GM10847 (cell line): ENCODE measurements around the gene TRO.

ENCODE experiments used
- POLR2A ChIP-seq: IDR thresholded peaks from 2 replicates; pipeline ENCODE4 v1.6.1; 2011; ENCODE audit not compliant: insufficient read length; ENCODE audit errors: extremely low read depth

Gene TRO, protein sequence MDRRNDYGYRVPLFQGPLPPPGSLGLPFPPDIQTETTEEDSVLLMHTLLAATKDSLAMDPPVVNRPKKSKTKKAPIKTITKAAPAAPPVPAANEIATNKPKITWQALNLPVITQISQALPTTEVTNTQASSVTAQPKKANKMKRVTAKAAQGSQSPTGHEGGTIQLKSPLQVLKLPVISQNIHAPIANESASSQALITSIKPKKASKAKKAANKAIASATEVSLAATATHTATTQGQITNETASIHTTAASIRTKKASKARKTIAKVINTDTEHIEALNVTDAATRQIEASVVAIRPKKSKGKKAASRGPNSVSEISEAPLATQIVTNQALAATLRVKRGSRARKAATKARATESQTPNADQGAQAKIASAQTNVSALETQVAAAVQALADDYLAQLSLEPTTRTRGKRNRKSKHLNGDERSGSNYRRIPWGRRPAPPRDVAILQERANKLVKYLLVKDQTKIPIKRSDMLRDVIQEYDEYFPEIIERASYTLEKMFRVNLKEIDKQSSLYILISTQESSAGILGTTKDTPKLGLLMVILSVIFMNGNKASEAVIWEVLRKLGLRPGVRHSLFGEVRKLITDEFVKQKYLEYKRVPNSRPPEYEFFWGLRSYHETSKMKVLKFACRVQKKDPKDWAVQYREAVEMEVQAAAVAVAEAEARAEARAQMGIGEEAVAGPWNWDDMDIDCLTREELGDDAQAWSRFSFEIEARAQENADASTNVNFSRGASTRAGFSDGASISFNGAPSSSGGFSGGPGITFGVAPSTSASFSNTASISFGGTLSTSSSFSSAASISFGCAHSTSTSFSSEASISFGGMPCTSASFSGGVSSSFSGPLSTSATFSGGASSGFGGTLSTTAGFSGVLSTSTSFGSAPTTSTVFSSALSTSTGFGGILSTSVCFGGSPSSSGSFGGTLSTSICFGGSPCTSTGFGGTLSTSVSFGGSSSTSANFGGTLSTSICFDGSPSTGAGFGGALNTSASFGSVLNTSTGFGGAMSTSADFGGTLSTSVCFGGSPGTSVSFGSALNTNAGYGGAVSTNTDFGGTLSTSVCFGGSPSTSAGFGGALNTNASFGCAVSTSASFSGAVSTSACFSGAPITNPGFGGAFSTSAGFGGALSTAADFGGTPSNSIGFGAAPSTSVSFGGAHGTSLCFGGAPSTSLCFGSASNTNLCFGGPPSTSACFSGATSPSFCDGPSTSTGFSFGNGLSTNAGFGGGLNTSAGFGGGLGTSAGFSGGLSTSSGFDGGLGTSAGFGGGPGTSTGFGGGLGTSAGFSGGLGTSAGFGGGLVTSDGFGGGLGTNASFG (N-terminal part only)

DNA sequence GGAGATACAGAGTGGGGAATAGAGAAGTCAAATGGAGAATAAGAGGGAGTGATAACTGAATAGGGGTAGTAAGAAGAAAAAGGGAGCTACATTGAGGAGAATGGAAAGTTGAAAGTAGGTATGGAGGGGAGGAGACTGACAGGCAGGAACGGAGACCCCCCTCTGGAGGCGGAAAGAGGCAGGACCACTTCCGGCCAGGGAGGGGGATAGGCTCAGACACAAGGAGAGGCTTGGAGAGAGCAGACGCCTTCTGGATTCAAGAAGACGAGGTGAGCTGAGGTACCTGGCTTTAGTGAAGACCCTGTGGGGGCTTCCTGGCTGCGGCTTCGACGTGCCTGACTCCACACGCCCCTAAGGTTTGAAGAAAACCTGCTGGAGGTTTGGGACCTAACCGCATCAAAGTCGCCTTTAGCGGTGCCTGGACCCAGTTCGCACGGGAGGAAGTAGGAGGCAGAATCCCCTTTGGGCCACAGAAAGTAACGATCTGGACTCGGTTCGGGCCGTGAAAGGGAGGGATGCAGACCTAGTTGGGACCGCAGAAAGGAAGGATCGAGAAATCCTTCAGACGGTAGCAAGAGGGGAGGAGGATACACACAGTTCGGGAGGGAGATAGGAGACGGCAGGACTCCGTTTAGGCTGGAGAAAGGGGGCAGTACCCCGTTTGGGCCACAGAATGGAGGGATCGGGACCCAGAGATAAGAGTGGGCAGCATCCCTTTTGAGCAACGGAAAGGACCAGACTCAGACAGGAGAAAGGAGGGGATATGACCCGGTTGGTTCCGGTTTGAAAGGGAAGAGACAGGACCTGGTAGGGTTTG is at the start of gene TRO:
TRO (plus strand) TSS at position 215 of the 817 bp plus-strand sequence. CDS start 1,423 bp downstream, outside the sequence.
- no peak for TF ChIP-seq POLR2A

DNA sequence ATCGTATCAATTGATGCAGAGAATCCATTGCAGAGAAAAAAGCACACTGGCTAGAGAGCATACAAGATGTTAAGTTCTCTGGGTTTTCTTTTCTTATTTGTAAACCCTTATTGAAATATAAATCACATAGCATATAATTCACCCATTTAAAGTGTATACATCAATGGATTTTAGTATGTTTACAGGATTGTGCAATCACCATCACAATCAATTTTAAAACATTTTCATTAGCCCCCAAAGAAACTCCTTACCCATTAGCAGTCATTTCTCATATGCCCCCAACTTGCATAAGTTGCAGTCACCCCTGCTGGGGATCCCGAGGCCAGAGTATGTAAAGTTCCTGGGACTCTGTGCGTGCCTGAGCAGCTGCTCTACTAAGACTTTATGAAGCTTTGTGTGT is 34.9 kb upstream of the TRO start:
- no peak for TF ChIP-seq POLR2A

DNA sequence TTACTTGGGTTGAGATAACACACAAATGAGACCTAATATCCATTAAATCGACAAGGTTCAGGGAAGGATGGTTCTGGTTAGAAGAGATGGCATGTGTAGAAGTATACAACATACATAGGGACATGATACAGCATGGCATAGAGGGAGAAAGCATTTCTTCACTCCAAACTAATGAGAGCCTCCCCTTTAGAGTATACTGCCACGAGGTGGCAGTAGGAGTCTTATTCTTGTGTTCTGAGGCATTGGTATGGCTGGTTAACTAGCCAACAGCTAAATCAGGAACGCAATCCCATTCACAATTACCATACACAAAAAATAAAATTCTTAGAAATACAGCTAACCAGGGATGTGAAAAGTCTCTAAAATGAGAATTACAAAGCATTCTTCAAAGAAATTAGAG is 29.1 kb upstream of the TRO start:
- no peak for TF ChIP-seq POLR2A

DNA sequence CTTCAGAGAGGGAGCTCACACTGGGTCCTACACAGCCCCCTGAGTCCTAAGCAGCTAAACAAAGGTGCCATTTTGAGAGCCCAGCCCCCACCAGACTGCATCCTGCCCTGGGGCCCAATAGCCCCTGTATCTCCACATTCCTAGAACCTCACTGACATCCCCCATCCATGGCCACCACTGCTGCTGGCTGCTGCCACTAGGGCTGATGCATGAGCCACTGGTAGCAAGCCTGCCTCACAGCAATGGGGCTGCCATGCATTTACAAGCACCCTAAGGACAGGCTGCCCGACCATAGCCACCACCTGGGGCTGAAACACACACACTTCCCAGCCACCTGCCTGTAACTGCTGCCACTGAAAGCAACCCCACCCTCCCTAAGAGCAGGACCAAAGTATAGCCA is 26.5 kb upstream of the TRO start:
- TF ChIP-seq POLR2A = no peak

DNA sequence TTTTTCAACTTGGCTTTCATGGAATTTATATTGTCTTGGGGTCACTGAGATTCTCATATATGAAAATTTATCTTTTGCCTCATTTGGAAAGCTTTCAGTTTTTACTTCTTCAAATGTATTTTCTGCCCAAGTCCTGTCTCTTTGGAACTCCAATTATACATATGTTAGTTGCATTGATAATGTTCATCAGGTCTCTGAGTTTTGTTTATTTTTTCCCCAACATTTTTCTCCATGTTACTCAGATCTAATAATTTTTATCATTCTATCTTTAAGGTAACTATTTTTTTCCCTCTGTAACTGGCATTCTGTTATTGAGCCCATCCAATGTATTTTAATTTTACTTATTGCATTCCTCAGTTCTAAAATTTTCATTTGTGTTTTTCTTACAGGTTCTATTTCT is 10.7 kb upstream of the TRO start:
- no peak for TF ChIP-seq POLR2A

DNA sequence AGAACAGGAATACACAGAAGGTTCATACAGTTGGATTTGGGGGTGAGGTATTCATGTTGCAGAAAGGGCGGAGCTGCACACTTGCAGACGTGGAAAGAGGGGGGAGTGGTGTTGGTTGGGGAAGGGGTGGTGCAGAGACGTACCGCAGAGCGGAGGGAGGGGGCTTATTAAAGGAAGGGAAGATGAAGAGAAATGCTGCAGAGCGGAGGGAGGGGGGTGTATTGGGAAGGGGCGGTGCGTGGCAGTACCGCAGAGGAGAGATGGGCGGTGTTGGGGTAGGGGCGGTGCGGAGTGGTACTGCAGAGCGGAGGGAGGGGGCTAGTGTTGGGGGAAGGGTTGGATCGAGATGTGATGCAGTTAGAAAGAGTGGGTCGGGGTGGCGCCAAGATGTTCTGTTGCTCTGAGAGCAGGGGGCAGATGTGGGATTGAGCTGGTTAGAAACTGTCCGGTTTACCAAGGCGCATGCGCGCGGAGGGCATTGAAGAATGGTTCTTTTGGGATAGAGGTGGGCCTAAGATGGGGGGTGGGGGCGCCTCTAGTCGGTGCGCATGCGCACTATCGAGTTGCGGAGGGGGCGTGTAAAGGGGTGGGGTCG is 900 bp downstream of the TRO start:
- TF ChIP-seq POLR2A = no peak

DNA sequence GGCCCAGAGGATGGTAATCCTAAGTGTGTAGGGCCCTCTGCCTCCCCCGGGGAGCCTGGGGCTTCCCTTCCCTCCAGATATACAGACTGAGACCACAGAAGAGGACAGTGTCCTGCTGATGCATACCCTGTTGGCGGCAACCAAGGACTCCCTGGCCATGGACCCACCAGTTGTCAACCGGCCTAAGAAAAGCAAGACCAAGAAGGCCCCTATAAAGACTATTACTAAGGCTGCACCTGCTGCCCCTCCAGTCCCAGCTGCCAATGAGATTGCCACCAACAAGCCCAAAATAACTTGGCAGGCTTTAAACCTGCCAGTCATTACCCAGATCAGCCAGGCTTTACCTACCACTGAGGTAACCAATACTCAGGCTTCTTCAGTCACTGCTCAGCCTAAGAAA is 1.9 kb downstream of the TRO start:
- no peak for TF ChIP-seq POLR2A

DNA sequence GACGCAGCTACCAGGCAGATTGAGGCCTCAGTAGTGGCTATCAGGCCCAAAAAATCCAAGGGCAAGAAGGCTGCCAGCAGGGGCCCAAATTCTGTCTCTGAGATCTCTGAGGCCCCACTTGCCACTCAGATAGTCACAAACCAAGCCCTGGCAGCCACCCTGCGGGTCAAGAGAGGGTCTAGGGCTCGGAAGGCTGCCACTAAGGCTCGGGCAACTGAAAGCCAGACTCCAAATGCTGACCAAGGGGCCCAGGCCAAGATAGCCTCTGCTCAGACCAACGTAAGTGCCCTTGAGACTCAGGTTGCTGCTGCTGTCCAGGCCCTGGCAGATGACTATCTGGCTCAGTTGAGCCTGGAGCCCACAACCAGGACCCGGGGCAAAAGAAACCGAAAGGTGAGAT is 2.8 kb downstream of the TRO start:
- TF ChIP-seq POLR2A = no peak

DNA sequence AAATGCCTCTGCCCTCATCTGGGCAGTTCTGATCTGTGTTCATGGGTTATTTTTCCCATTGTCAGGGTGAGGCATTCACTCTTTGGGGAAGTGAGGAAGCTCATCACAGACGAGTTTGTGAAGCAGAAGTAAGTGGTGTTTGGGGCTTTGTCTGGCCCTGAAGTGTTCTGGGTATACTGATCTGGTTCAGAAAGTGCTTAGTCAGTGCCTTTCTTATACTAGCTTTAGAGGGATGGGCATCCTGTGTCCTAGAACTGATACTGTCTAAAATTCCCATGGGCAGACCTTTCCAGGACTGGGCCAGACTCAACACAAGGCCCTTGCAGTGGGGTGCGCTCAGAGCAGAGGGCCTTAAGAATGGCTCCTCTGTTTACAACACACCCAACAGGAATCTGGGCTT is 6.4 kb downstream of the TRO start:
- no peak for TF ChIP-seq POLR2A

DNA sequence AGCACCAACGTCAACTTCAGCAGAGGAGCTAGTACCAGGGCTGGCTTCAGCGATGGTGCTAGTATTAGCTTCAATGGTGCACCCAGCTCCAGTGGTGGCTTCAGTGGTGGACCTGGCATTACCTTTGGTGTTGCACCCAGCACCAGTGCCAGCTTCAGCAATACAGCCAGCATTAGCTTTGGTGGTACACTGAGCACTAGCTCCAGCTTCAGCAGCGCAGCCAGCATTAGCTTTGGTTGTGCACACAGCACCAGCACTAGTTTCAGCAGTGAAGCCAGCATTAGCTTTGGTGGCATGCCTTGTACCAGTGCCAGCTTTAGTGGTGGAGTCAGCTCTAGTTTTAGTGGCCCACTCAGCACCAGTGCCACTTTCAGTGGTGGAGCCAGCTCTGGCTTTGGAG is 8.3 kb downstream of the TRO start:
- no peak for TF ChIP-seq POLR2A

DNA sequence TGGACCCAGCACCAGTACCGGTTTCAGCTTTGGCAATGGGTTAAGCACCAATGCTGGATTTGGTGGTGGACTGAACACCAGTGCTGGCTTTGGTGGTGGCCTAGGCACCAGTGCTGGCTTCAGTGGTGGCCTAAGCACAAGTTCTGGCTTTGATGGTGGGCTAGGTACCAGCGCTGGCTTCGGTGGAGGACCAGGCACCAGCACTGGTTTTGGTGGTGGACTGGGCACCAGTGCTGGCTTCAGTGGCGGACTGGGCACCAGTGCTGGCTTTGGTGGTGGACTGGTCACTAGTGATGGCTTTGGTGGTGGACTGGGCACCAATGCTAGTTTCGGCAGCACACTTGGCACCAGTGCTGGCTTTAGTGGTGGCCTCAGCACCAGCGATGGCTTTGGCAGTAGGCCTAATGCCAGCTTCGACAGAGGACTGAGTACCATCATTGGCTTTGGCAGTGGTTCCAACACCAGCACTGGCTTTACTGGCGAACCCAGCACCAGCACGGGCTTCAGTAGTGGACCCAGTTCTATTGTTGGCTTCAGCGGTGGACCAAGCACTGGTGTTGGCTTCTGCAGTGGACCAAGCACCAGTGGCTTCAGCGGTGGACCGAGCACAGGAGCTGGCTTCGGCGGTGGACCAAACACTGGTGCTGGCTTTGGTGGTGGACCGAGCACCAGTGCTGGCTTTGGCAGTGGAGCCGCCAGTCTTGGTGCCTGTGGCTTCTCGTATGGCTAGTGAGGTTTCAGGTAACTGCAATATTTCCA is 9.8 kb downstream of the TRO start:
- no peak for TF ChIP-seq POLR2A

DNA sequence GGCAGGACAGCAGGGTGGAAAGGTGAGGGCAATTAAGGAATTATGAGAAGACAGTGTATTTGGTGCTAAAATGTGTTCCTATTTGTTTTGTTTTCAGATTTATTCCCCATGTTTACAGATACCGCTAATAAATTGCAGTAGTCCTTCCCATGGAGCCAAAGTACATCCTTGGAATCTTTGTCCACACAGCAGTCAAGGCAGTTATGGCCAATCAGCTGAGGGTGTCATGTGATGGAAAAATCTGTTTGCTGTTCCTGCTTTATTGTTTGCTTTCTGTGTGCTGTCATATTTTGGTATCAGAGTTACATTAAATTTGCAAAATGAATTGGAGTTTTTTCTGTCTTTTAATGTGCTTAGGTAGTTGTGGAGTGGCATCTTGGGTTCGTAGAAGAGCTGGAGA is 10.5 kb downstream of the TRO start:
- no peak for TF ChIP-seq POLR2A

DNA sequence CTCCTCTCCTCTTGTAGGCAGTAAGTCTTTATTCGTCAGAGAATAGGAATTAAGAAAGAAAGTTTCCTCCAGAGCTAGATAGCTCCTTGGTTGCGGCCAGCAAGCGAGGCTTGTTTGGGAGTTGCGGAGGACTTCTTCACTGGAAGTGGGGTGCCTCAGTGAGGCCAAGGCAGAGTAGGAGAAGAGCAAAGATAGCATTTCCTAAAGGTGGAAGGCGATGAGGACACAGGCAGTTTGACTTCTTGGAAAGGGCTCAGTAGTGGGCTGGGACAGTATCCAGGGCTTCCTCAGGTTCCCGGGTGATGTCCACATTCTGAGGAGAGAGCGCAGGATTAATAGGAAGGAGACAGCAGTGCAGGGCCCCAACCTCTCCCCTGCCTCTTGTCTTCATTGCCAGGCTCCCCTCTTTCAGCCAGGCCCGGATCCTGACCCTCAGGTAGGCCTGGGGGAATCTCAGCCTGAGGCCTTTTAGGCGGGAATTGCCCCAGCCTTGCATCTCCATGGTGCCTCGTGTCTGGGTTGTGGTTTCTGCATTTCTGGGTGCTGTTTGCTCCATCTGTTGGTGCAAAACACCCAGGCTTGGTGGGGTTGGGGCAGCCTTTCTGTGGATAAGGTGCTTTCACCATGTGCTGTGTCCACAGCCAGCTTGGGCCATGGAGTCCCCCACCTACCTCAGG is 12.7 kb downstream of the TRO start:
- no peak for TF ChIP-seq POLR2A
